HepG2 (cell line): Measurements from ENCODE around the gene MRPS5. TPM values are rescaled to one million over a fixed set of nuclear protein-coding genes. Genes with fewer than 3 reads are reported as not detected.
A peak's percentile ranks its signal among the peaks of the same experiment; 100 is the strongest.

Experiments used
- CERS6 ChIP-seq: sonication (generic); formaldehyde crosslinking; IDR thresholded peaks from 2 replicates; pipeline ENCODE4 v1.5.0; 2020; ENCODE audit warnings: missing genetic modification reagents
- FOXA1 ChIP-seq, 2 experiments: fragments of 450-650 bp in 1 of 2; sonication (generic) in 1 of 2; formaldehyde crosslinking in 1 of 2; IDR thresholded peaks; 2 replicates each; pipeline versions ENCODE4 v1.4.0 to v1.6.1; 2016 to 2020; ENCODE audit warnings: missing genetic modification reagents in 1 of 2
- HDAC6 ChIP-seq: fragments of 200-600 bp; sonication (generic); IDR thresholded peaks from 2 replicates; pipeline ENCODE4 v1.7.0; 2017; ENCODE audit warnings: mild to moderate bottlenecking, antibody characterized with exemption, low read length, low read depth
- HNRNPK ChIP-seq: fragments of 200-400 bp; formaldehyde crosslinking; IDR thresholded peaks from 2 replicates; pipeline ENCODE4 v1.6.1; 2018; ENCODE audit warnings: low read length, low read depth, moderate library complexity, mild to moderate bottlenecking; ENCODE audit not compliant: poor library complexity, severe bottlenecking
- HOXD1 ChIP-seq: sonication (generic); formaldehyde crosslinking; IDR thresholded peaks from 2 replicates; pipeline ENCODE4 v1.5.0; 2020; ENCODE audit warnings: missing genetic modification reagents
- KLF15 ChIP-seq: sonication (generic); formaldehyde crosslinking; IDR thresholded peaks from 2 replicates; pipeline ENCODE4 v1.8.1; 2023; ENCODE audit warnings: borderline replicate concordance, mild to moderate bottlenecking, inconsistent platforms, missing genetic modification reagents, mixed read lengths
- SYNCRIP ChIP-seq: fragments of 200-400 bp; formaldehyde crosslinking; IDR thresholded peaks from 2 replicates; pipeline ENCODE4 v1.6.1; 2018; ENCODE audit warnings: mild to moderate bottlenecking, low read depth, low read length; ENCODE audit not compliant: insufficient read depth
- ZBTB40 ChIP-seq, 2 experiments: fragments of 450-650 bp in 1 of 2; sonication (generic) in 1 of 2; formaldehyde crosslinking in 1 of 2; IDR thresholded peaks; 2 replicates each; pipeline versions ENCODE4 v1.6.1 to v1.8.0; 2016 to 2022; ENCODE audit warnings: antibody characterized with exemption in 1 of 2, mild to moderate bottlenecking in 1 of 2, missing genetic modification reagents in 1 of 2
- ZNF20 ChIP-seq: sonication (generic); formaldehyde crosslinking; IDR thresholded peaks from 2 replicates; pipeline ENCODE4 v1.4.0; 2020; ENCODE audit warnings: mild to moderate bottlenecking, moderate library complexity, missing genetic modification reagents
- ZNF280B ChIP-seq: sonication (generic); formaldehyde crosslinking; IDR thresholded peaks from 2 replicates; pipeline ENCODE4 v1.5.0; 2020; ENCODE audit warnings: missing genetic modification reagents, mild to moderate bottlenecking, borderline replicate concordance
- ZNF296 ChIP-seq: sonication (generic); formaldehyde crosslinking; conservative IDR thresholded peaks from 2 replicates; pipeline ENCODE4 v1.5.0; 2020; ENCODE audit warnings: mild to moderate bottlenecking, missing genetic modification reagents
- ZNF337 ChIP-seq: sonication (generic); formaldehyde crosslinking; IDR thresholded peaks from 2 replicates; pipeline ENCODE4 v1.5.1; 2020; ENCODE audit warnings: missing genetic modification reagents, low read depth, mild to moderate bottlenecking, borderline replicate concordance
- ZNF878 ChIP-seq: sonication (generic); formaldehyde crosslinking; IDR thresholded peaks from 2 replicates; pipeline ENCODE4 v1.8.1; 2023; ENCODE audit warnings: mild to moderate bottlenecking, missing genetic modification reagents, moderate library complexity
- polyA plus RNA-seq, 8 experiments: library from polyadenylated mRNA; depleted of rRNA in 3 of 8; stranded (reverse) in 7 of 8; unstranded in 1 of 8; fragments of >200 nt; fragmentation: Illumina TruSeq in 4 of 8; extraction: Trizol in 4 of 8; gene quantifications; 2 replicates each; pipeline versions ENCODE4 v1.2.1 to v1.2.3, GENCODE V29; 2011 to 2016; ENCODE audit warnings: low read depth in 4 of 8, missing spikeins in 1 of 8, mixed read lengths in 1 of 8; ENCODE audit not compliant: insufficient read depth in 1 of 8
- total RNA-seq, 5 experiments: library from RNA; depleted of rRNA; stranded (reverse); fragments of >200 nt; fragmentation: Illumina TruSeq; extraction: Trizol; gene quantifications; 2 replicates each; pipeline ENCODE4 v1.2.3, GENCODE V29; 2016; ENCODE audit warnings: low read depth in 1 of 5
- TF ChIP-seq, protein P1 (sequence below): sonication (generic); formaldehyde crosslinking; IDR thresholded peaks from 2 replicates; pipeline ENCODE4 v1.5.0; 2020; ENCODE audit warnings: mild to moderate bottlenecking, missing genetic modification reagents

MRPS5 gene
- total and polyA plus RNA-seq, 2 of the 13 experiments (the other 11 are each of a cell fraction or from before 2014, with no cell fraction given) = 98.8 to 134 TPM

DNA sequence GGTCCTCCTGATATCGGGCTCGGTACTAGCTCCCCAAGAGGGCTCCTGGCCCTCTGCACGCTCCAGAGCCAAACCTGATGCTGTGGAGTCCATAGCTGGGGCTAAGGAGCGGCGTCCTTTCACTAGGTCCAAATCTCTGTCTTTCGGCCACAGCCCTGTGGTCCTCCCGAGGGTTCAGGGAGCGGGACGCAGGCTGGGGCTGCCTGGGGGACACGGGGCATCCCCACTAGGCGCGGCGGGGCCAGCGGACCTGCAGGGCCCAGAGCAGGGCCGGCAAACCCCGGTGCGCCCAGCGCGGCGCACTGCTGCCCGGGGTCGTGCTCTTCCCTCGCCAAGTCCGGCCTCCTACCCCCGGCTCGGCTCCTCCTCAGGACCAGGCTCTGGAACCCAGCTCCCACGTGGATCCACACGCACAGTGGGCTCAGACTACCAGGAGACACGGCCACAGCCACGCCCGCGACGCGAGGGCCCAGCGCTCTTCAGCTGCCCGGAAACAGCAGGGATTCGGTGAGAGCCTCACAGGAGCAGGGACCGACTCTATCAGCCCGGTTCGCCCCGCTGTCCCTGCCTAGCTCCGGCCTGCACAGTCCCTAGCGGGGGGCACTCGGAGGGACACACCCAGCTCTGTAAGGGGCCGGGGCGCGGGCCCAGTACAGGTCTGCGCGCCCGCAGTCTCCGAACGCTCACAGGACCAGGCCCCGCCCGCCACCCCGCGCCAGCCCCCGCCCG is 37.4 kb upstream of the MRPS5 start (continued):
- TF ChIP-seq CERS6 (CRISPR knock-in tag) (no peak), ZNF296 (CRISPR knock-in tag) (no peak), ZNF20 (CRISPR knock-in tag) (no peak), ZBTB40 (IDR thresholded peaks at IDR 0.05) (no peak), ZBTB40 (CRISPR knock-in tag; IDR thresholded peaks at IDR 0.05) (no peak), FOXA1 (IDR thresholded peaks at IDR 0.05) (no peak), FOXA1 (CRISPR knock-in tag; IDR thresholded peaks at IDR 0.05) (no peak), HOXD1 (CRISPR knock-in tag) (no peak), ZNF280B (CRISPR knock-in tag) (no peak), HNRNPK (peak; percentile 30), HDAC6 (no peak), ZNF337 (CRISPR knock-in tag) (no peak), ZNF878 (CRISPR knock-in tag) (no peak), SYNCRIP (no peak), KLF15 (CRISPR knock-in tag) (peak; percentile 42; the same call in 1 of the 2 replicates)
- TF ChIP-seq, protein P1, sequence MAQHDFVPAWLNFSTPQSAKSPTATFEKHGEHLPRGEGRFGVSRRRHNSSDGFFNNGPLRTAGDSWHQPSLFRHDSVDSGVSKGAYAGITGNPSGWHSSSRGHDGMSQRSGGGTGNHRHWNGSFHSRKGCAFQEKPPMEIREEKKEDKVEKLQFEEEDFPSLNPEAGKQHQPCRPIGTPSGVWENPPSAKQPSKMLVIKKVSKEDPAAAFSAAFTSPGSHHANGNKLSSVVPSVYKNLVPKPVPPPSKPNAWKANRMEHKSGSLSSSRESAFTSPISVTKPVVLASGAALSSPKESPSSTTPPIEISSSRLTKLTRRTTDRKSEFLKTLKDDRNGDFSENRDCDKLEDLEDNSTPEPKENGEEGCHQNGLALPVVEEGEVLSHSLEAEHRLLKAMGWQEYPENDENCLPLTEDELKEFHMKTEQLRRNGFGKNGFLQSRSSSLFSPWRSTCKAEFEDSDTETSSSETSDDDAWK (CRISPR knock-in tag) = no peak
